Ishikawa (cell line): ENCODE results near the gene NUP205.

Experiments
- CEBPB ChIP-seq: IDR thresholded peaks from 2 replicates; pipeline ENCODE4 v1.6.1; 2012
- CREB1 ChIP-seq: IDR thresholded peaks from 2 replicates; pipeline ENCODE4 v1.6.1; 2012; ENCODE audit warnings: low read depth
- EGR1 ChIP-seq: IDR thresholded peaks from 2 replicates; pipeline ENCODE4 v1.6.1; 2012
- EP300 ChIP-seq: IDR thresholded peaks from 2 replicates; pipeline ENCODE4 v1.6.1; 2012; ENCODE audit warnings: borderline replicate concordance
- FOXM1 ChIP-seq: IDR thresholded peaks from 2 replicates; pipeline ENCODE4 v1.6.1; 2012; ENCODE audit warnings: low read depth, borderline replicate concordance
- MAX ChIP-seq: IDR thresholded peaks from 2 replicates; pipeline ENCODE4 v1.6.1; 2012
- NFIC ChIP-seq: IDR thresholded peaks from 2 replicates; pipeline ENCODE4 v1.6.1; 2012
- RAD21 ChIP-seq: IDR thresholded peaks from 2 replicates; pipeline ENCODE4 v1.6.1; 2012; ENCODE audit warnings: low read depth
- REST ChIP-seq: IDR thresholded peaks from 2 replicates; pipeline ENCODE4 v1.6.1; 2012; ENCODE audit warnings: low read depth, mild to moderate bottlenecking
- TAF1 ChIP-seq: IDR thresholded peaks from 2 replicates; pipeline ENCODE4 v1.6.1; 2012; ENCODE audit warnings: low read depth, mild to moderate bottlenecking
- TCF12 ChIP-seq: IDR thresholded peaks from 2 replicates; pipeline ENCODE4 v1.6.1; 2012; ENCODE audit warnings: low read depth
- YY1 ChIP-seq: IDR thresholded peaks from 2 replicates; pipeline ENCODE4 v1.6.1; 2012; ENCODE audit warnings: low read depth
- ZBTB7A ChIP-seq: IDR thresholded peaks from 2 replicates; pipeline ENCODE4 v1.6.1; 2012; ENCODE audit warnings: low read depth
- TF ChIP-seq, protein P1 (sequence below): IDR thresholded peaks from 2 replicates; pipeline ENCODE4 v1.6.1; 2012

DNA sequence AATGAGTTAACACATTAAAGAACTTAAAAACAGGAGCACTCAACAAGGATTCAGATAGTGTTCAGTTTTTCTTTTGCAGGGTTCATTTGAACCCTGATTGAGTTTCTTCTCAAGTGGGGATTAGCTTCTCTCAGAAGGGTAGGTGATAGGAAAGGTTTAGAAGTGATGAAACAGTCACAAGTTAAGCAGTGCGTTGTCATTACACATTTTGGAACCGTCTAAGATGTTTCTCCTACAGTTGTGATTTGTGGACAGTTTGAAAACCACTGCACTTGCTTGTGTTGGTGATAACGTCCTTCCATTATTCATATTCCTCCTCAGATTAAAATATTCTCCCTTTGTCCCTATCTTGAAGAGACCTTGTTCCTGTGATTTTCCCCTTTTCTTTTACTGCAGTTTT is 107.3 kb downstream of the NUP205 start:
- no peak for TF ChIP-seq MAX
- TF ChIP-seq REST, result no peak
- TF ChIP-seq ZBTB7A, result no peak
- no peak for TF ChIP-seq FOXM1
- no peak for TF ChIP-seq EGR1
- TF ChIP-seq CEBPB, result no peak
- TF ChIP-seq, protein P1, sequence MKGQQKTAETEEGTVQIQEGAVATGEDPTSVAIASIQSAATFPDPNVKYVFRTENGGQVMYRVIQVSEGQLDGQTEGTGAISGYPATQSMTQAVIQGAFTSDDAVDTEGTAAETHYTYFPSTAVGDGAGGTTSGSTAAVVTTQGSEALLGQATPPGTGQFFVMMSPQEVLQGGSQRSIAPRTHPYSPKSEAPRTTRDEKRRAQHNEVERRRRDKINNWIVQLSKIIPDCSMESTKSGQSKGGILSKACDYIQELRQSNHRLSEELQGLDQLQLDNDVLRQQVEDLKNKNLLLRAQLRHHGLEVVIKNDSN, result no peak
- TF ChIP-seq CREB1, result no peak
- TF ChIP-seq RAD21, result no peak
- no peak for TF ChIP-seq EP300
- no peak for TF ChIP-seq YY1
- no peak for TF ChIP-seq TAF1
- no peak for TF ChIP-seq TCF12
- no peak for TF ChIP-seq NFIC
